Right lobe of liver (tissue), 6 donors: ENCODE data around the gene TSPYL4. TPM values are rescaled to one million over a fixed set of nuclear protein-coding genes. Genes with fewer than 3 reads are reported as not detected.

ENCODE experiments used
- ATAC-seq, 4 donors: fragments of 200-7000 bp; cut with Tn5 transposase; one replicate each; pipeline ENCODE4 v1.9.1; 2020; ENCODE audit warnings: mild to moderate bottlenecking in 4 of 4, moderate library complexity in 4 of 4
- DNase-seq, 3 donors: peaks; one replicate each; pipeline ENCODE4 v3.0.0-alpha.2; 2020
- H3K27ac ChIP-seq, 3 donors: fragments of 200-600 bp; one replicate each; pipeline ENCODE4 v1.8.0; 2022
- H3K27me3 ChIP-seq, 2 donors: fragments of 200-600 bp; one replicate each; pipeline ENCODE4 v1.8.0; 2022
- H3K36me3 ChIP-seq, 4 donors: fragments of 200-600 bp; sonication (generic) in 1 of 4; one replicate each; pipeline versions ENCODE4 v1.5.1 to v1.8.0; 2017 to 2022; ENCODE audit warnings: control low read depth in 1 of 4
- H3K4me1 ChIP-seq, 4 donors: fragments of 200-600 bp; sonication (generic) in 1 of 4; one replicate each; pipeline versions ENCODE4 v1.5.1 to v1.8.0; 2017 to 2022; ENCODE audit warnings: control low read depth in 1 of 4
- H3K4me3 ChIP-seq, 3 donors: fragments of 200-600 bp; one replicate each; pipeline ENCODE4 v1.8.0; 2022
- H3K9me3 ChIP-seq, 4 donors: fragments of 200-600 bp; sonication (generic) in 1 of 4; one replicate each; pipeline versions ENCODE4 v1.5.1 to v1.8.0; 2017 to 2022; ENCODE audit warnings: control low read depth in 1 of 4
- CTCF ChIP-seq, 4 donors: fragments of 200-600 bp in 3 of 4; fragments of 450-650 bp in 1 of 4; IDR thresholded peaks; one replicate each; pipeline versions ENCODE4 v1.5.1 to v1.8.0; 2016 to 2022; ENCODE audit warnings: antibody characterized with exemption in 4 of 4, mild to moderate bottlenecking in 2 of 4
- POLR2A ChIP-seq: fragments of 450-650 bp; IDR thresholded peaks from one replicate; pipeline ENCODE4 v1.6.1; 2017; ENCODE audit warnings: antibody characterized with exemption, mild to moderate bottlenecking
- WGBS: methylation state at CpG from one replicate; pipeline ENCODE4 v1.1.6; 2018; ENCODE audit warnings: low coverage, low lambda C conversion rate; ENCODE audit not compliant: insufficient coverage; ENCODE audit errors: missing lambda C conversion rate; 5-methylcytosine and 5-hydroxymethylcytosine counted together
- intact Hi-C, 2 donors: fragments of 100-400 bp; cut with DNase I; formaldehyde crosslinking; loops; one replicate each; pipeline versions ENCODE4 v1.11.2 to v1.14.1; 2022
- total RNA-seq, 6 experiments: library from RNA; depleted of rRNA in 2 of 6; stranded (reverse); fragments of >200 nt in 2 of 6; fragmentation: NEBNext Ultra II Directional in 3 of 6; extraction: Animal tissue kit (Norgen Biotek cat#: 25700) in 3 of 6; gene quantifications; one replicate each; pipeline versions ENCODE4 v1.1.0 to v1.2.4, GENCODE V29; 2016 to 2023
- donor health status: DM: no; HTN: yes; CAD: no.
- donor health status: DM: no; HTN: no; CAD: no.
- donor health status: DM: no; HTN: no; CAD: no.
- donor health status: DM: no; HTN: yes; CAD: no.
- donor health status: DM: no; HTN: yes; CAD: no.

TSPYL4 gene
- total RNA-seq, 6 experiments from 2014 or later = 2.7 to 8.5 (median 3.5) TPM

DNA sequence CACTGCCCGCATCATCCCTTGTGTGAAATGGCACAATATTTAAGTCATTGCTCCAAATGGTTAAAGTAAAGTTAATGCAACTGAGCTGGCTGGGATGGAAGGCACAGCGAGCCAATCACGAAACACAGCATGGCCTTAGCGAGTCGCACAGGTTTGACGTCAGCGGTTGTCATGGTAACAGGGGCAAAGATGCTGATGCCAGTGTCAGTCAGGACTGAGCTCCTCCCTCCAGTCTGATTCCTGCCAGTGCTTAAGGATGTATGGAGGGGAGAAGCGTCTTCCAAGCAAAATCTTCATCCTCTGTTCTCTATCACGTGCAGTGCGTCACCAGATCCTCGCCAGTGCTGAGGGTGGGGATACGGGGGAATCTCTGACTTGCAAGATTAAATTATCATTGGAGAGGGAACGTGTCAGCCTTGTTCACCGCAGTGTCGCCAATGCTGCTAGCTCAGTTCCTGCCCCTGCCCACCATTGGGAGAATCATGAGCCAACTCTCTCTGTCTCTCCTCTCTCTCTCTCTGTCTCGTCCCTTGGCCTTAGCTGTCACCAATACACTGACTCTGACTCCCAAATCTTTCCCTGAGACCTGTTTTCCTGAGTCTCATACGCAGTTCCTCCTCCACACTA, 24.5 kb downstream of the TSPYL4 start:
- Histone ChIP-seq H3K27ac (no peak overlapping the region), H3K27me3 (no peaks in the 10 kb centered on the region), H3K9me3 (no peaks in the 10 kb centered on the region), H3K4me1 (no peaks in the 10 kb centered on the region), H3K36me3 (peaks cover 0 to 3% (median 0%) of the 10 kb centered on the region in 4 donors), H3K4me3 (no peak overlapping the region)
- 76% methylated on average over 11 of the region's 17 CpGs for WGBS
- ATAC-seq (peak; percentile 44 to 64 (median 60)), DNase-seq (peak; percentile 43 to 57 (median 55))
- TF ChIP-seq CTCF (IDR thresholded peaks at IDR 0.05) (no peak), POLR2A (no peak)
- intact Hi-C loops = no loop called here

DNA sequence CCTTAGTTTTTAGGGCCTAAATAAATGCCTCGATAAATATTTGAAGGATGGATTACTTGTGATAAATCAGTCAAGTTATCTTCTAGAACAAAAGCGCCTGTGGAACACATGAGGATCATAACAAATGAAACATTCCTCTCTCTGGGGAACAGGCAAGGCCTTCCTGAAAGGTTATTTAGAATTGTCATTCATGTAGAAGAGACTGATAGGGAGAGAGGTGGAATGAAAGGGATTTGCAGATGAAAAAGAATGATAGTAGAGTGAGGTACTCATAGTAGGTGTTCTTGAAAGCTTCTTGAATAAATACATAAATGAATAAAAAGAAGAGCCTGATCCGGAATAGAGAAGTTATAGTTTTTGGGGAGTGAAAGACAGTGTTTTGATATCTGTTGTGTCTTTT, 30.5 kb downstream of the TSPYL4 start:
- Histone ChIP-seq H3K9me3 (no peaks in the 10 kb centered on the region), H3K36me3 (peaks cover 0 to 16% (median 0%) of the 10 kb centered on the region in 4 donors), H3K4me1 (no peaks in the 10 kb centered on the region), H3K4me3 (no peak overlapping the region), H3K27me3 (no peaks in the 10 kb centered on the region), H3K27ac (no peak overlapping the region)
- no peak for DNase-seq
- intact Hi-C loops = no loop called here
- 89% methylated on average over 3 of the region's 3 CpGs for WGBS
- no peak for TF ChIP-seq CTCF (IDR thresholded peaks at IDR 0.05)
- TF ChIP-seq POLR2A = no peak
- ATAC-seq = no peak

DNA sequence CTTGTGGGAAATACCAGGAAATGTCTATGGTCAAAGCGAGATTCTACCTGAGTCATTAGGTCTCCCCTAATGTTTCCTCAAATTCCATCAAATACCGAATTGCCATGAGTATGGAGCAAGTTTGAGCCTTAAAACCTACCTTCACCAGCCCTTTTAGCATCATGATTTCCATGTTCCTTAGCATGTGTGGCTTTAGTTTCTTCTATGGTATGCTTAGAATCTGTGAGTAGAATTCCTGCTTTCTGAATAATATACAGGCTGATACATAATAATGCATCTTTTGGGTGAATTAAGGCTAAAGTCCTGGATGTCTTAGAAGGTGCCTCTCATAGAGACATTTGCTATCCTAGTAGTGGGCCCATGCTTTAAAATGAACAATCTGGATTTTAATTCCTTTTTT, 32.0 kb downstream of the TSPYL4 start:
- Histone ChIP-seq H3K27ac (no peak overlapping the region), H3K4me1 (no peaks in the 10 kb centered on the region), H3K9me3 (no peaks in the 10 kb centered on the region), H3K36me3 (peaks cover 0 to 16% (median 0%) of the 10 kb centered on the region in 4 donors), H3K4me3 (no peak overlapping the region), H3K27me3 (no peaks in the 10 kb centered on the region)
- DNase-seq (no peak), ATAC-seq (no peak)
- no peak for TF ChIP-seq POLR2A
- TF ChIP-seq CTCF (IDR thresholded peaks at IDR 0.05) = no peak
- 83% methylated on average over 2 of the region's 2 CpGs for WGBS
- intact Hi-C loops = no loop called here

DNA sequence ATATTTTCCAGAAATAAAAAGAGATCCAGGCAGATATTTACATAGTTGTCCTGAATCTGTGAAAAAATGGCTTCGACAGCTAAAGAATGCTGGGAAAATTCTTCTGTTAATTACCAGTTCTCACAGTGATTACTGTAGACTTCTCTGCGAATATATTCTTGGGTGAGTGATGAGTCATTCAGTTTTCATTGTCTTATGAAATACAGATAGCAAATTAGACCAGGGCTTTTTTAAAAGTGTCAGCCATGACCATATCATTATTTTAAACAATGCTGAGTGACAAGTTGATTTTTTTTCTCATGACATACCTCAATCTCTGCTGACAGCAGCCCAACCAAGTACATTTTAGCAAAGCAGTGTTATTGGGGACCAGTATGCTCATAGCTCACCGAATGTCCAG, 32.8 kb downstream of the TSPYL4 start:
- intact Hi-C loops = no loop called here
- ATAC-seq = no peak
- Histone ChIP-seq H3K4me1 (no peaks in the 10 kb centered on the region), H3K27me3 (no peaks in the 10 kb centered on the region), H3K9me3 (no peaks in the 10 kb centered on the region), H3K36me3 (peaks cover 0 to 16% (median 0%) of the 10 kb centered on the region in 4 donors), H3K4me3 (no peak overlapping the region), H3K27ac (no peak overlapping the region)
- WGBS = 80% methylated on average over 3 of the region's 3 CpGs
- DNase-seq = no peak
- TF ChIP-seq POLR2A = no peak
- TF ChIP-seq CTCF (IDR thresholded peaks at IDR 0.05) = no peak
